Measurements from ENCODE around the gene KCNIP3.
"Not testable (repeated sequence)": the region's sequence is repeated elsewhere in the genome, so short reads cannot be mapped to it uniquely, and the experiment has no call there.

KCNIP3 gene

GRCh38 chr2:95296880-95297487, at the start of gene KCNIP3:
Gene KCNIP3, plus strand, starts transcription at chr2:95297347. Its CDS starts 92 bp downstream, at chr2:95297439.
- DNase-seq (ENCODE audit: low read depth in 3 of 3, low spot score in 1 of 3), result no peak

- DNase-seq (ENCODE audit: low read depth in 3 of 3, low spot score in 1 of 3), result no peak
Observed at GRCh38 chr2:95258271-95258670, 38.9 kb upstream of the KCNIP3 start.

DNA sequence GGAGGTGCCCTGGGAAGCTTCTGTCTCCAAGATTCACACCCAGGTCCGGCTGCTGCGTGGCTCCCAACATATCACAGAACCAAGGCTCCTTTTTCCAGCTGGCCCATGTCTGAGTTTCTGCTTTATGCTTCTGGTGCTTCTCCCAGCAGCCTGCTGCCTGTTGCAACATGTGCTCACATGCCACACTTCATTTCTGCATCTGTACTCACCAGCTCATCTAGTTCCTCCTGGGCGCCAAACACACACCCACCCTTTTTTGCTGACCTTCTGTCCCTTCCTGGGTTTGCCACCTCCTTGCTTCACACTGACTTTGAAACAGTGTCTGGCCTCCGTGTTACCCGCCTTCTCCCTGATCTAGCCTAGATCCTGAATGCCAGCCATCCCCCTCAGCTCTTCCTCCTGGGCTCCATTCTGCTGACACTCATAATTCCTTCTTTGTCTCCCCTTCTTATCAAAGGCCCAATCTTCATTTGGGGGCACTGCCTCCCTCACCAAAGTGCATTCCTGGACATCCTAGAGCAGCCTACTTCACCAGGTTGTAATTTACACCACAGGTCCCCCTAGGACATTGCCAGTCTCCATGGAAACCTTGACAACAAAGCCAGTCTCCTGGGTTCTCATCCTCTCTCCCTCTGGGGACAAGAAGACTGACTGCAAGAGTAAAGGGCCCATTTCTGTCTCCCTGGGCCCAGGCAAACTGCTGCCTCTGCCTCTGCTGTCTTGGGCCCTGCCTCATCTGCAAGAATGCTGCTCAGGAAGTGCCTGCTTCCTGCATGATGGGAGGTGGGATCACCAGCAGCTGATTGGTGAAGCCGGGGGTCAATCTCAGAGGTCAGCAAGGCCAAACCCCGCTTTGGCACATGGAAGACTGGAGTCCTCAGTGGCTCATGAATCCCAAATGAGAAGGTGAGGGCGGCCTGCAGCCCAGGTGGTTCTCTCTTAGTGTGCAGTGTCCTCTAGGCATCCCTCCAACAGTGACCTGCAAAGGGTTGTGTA, 36.8 kb upstream of the KCNIP3 start:
- no peak for DNase-seq (ENCODE audit: low read depth in 3 of 3, low spot score in 1 of 3)

DNA sequence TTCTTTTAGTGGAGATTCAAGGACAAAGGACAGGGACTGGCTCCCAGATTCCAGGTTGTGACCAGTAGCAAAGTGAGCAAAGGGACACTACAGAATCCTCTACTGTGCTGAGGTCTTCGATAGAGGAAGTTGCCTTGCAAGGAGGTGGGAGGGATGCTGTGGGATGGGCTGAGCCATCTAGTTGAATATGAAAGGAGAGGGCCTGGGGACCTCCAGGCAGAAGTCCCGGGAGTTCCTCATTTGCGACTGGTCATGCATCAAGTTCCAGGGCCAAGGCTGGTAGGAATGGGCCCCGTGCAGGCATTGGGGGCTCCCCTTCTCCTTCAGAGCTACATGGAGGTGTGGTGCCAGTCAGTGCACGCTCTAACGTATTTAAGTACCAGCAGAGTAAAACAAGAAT, 35.5 kb upstream of the KCNIP3 start:
- DNase-seq (ENCODE audit: low read depth in 3 of 3, low spot score in 1 of 3), result no peak

DNA sequence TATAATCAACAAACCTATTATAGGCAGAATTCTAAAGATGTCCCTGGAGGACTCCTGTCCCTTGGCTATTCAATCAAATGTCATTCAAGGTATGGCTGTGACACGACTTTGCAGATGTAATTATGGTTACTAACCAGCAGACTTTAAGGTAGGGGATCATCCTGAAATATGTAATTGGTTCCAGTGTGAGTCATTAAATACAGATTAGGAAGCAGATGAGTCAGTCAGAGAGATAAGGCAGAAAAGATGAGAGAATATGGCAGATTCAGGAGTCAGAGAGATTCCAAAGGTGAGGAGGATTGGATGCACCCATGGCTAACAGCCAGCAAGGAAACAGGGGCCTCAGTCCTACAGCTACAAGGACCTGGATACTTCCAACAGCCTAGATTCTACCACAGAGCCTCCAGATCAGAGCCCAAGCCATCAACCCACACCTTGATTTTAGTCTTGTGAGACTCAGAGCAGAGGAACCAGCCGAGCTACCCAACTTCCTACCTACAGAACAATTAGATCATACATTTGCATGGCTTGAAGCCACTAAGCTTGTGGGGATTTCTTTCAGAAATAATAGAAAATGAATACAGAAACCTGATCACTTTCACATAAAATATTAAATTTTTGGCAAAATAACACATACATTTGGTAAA, 34.1 kb upstream of the KCNIP3 start:
- no peak for DNase-seq (ENCODE audit: low read depth in 3 of 3, low spot score in 1 of 3)

DNA sequence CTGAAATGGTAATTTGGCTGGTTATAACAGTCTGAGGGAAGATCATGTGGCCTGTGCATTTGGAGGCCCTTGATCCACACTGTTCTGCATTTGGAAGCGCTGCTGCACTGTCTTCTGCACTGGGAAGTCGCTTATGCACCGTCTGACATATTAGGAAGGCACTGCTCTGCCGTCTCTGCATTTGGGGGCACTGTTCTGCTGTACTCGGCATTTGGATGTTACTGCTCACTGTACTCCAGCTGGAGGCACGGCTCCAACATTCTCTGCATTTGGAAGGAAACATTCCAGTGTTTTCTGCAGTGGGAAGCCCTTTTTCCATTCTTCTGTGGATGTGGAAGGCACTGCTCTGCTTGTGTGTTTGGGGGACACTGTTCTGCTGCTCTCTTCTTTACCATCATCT, 32.5 kb upstream of the KCNIP3 start:
- no peak for DNase-seq (ENCODE audit: low read depth in 3 of 3, low spot score in 1 of 3)

GRCh38 chr2:95265182-95265581, 32.0 kb upstream of the KCNIP3 start:
- no peak for DNase-seq (ENCODE audit: low read depth in 3 of 3, low spot score in 1 of 3)

DNA sequence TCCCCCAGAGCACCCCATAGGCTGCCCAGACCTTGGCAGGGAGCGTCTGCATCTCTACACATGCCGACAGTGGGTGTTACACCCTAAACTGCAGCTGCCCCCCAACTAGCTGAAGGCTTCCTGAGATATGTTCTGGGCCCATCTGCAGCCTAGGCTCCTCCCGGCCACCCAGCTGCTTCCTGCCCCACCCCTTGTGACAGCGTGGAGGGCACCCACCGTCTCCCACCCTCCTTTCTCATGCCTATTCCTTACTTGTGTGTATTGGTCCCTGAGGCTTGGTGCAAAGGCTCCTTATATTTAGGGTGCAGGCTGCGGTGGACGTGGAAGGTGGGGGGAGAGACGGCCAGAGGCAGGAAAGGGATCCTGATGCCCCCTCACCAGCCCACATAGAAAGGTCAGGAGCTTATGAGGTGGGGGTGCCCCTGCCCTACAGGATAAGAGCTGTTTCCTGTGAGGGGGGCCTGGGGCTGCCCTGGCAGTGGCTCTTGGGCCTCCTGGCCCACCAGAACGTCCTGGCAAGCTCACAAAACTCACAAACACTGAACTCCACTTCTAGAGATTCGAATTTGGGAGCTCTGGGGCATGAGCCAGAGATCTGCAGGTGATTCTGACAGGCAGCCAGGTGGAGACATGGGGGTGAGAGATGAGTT, 30.2 kb upstream of the KCNIP3 start:
- no peak for DNase-seq (ENCODE audit: low read depth in 3 of 3, low spot score in 1 of 3)

GRCh38 chr2:95267458-95268210, 29.5 kb upstream of the KCNIP3 start:
- no peak for DNase-seq (ENCODE audit: low read depth in 3 of 3, low spot score in 1 of 3)

GRCh38 chr2:95268211-95269035, 28.7 kb upstream of the KCNIP3 start:
- DNase-seq (ENCODE audit: low read depth in 3 of 3, low spot score in 1 of 3), result no peak

GRCh38 chr2:95269036-95269680, 28.0 kb upstream of the KCNIP3 start:
- no peak for DNase-seq (ENCODE audit: low read depth in 3 of 3, low spot score in 1 of 3)

- DNase-seq (ENCODE audit: low read depth in 3 of 3, low spot score in 1 of 3), result not testable (repeated sequence)
Observed at GRCh38 chr2:95269745-95270144, 27.4 kb upstream of the KCNIP3 start.

GRCh38 chr2:95270541-95271081, 26.5 kb upstream of the KCNIP3 start:
- no peak for DNase-seq (ENCODE audit: low read depth in 3 of 3, low spot score in 1 of 3)

DNA sequence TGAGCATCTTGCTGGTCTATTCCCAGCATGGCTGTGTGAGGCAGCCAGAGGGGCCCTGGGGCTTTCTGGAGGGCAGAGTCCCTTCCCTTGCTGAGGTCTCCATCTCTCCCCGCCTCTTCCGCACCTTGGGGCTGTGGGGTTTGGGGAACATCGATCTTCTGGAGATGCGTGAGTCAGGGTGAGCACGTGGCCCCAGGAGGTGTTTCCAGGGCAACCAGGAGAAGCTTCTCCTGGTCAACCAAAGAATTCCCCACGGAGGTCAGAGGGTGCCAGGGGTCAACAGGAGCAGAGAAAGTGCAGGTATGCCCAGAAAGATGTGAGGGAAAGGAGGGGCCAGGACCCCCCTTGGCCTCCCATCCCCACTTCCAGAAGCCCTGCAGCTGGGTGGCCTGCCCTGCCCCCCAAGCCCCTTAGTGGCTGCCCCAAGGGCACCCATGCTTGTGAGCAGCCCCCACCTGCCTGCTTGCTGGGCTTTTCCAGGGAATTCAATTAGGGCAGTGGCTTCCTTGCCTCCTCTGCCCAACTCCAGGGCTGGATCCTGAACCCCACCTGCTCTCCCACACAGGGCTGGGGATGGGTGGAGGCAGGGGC, 25.7 kb upstream of the KCNIP3 start:
- no peak for DNase-seq (ENCODE audit: low read depth in 3 of 3, low spot score in 1 of 3)

DNA sequence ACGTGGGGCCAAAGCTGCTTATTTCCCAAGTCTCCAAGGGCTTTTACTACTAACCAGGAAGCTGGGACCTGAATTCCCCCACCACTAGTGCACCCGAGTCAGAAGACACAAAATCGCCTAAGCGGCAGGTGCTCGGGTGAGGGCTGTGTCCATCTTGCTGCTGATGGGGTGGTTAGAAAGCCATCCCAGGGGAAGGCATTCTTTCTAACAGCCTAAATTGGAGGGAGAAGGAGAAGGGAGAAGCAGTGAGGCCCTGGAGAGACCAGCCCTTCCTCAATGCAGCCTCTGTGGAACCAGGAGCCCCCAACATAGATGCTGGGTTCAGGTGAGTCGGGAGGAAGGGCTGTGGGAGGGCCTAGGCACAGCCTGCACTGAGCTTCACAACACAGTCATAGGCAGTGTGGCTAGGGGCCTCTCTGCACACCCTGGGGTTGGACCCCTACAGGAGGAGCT, 24.8 kb upstream of the KCNIP3 start:
- DNase-seq (ENCODE audit: low read depth in 3 of 3, low spot score in 1 of 3), result no peak

DNA sequence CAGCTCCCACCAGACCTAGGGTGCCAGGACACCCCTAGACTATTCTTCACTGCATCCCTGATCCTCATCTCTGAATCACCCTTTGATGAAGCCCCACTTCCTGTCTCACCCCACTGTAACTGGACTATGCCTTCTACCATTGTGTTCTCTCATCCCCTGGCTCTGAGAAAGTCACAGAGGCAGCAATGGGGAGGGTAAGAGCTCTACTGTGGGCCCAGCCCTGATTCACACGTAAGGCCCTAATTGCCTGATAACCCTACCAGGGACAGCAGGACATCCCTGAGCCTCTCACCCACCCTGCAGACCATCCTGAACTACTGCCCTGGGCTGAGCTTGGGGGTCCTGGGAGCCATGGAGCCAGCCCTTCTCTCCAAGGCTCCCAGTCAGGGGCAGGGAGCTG, 24.4 kb upstream of the KCNIP3 start:
- no peak for DNase-seq (ENCODE audit: low read depth in 3 of 3, low spot score in 1 of 3)

GRCh38 chr2:95273566-95274290, 23.4 kb upstream of the KCNIP3 start:
- DNase-seq (ENCODE audit: low read depth in 3 of 3, low spot score in 1 of 3), result no peak

Data from stimulated activated CD4-positive, alpha-beta T cell treated with anti-CD3 and anti-CD28 coated beads, TNF-alpha, amount 100 ng/mL, for 1 hour (primary cell).